GM18507 (cell line): ENCODE data around the gene ATP9B.

Source experiments
- DNase-seq: peaks from one replicate; pipeline ENCODE4 v3.0.0; 2011; ENCODE audit warnings: low read depth; ENCODE audit not compliant: insufficient read length; ENCODE audit errors: extremely low spot score
- FAIRE-seq: peaks from 2 replicates; lab custom pipeline; 2011; peaks lifted over from hg19 to GRCh38; lab: Jason Lieb, UNC

ATP9B gene

GRCh38 chr18:79337184-79337583, 268.0 kb downstream of the ATP9B start:
- no peak for FAIRE-seq
- DNase-seq = no peak

GRCh38 chr18:79337620-79338019, 268.4 kb downstream of the ATP9B start:
- DNase-seq (no peak), FAIRE-seq (no peak)

GRCh38 chr18:79339094-79339908, 270.1 kb downstream of the ATP9B start:
- DNase-seq (no peak), FAIRE-seq (no peak)

GRCh38 chr18:79343567-79344207, 274.5 kb downstream of the ATP9B start:
- FAIRE-seq = no peak
- DNase-seq = no peak

- no peak for FAIRE-seq
- DNase-seq = no peak
These were observed 275.0 kb downstream of the ATP9B start for GRCh38 chr18:79344208-79344581.

GRCh38 chr18:79345366-79345765, 276.2 kb downstream of the ATP9B start:
- no peak for FAIRE-seq
- DNase-seq = no peak

GRCh38 chr18:79345981-79346380, 276.8 kb downstream of the ATP9B start:
- FAIRE-seq (no peak), DNase-seq (no peak)

- DNase-seq (no peak), FAIRE-seq (no peak)
These were observed 278.9 kb downstream of the ATP9B start for GRCh38 chr18:79348066-79348465.

GRCh38 chr18:79352432-79352831, 283.2 kb downstream of the ATP9B start:
- DNase-seq (no peak), FAIRE-seq (no peak)

- no peak for FAIRE-seq
- no peak for DNase-seq
These were observed 284.1 kb downstream of the ATP9B start for GRCh38 chr18:79353267-79353666.

- DNase-seq = no peak
- no peak for FAIRE-seq
These were observed 285.2 kb downstream of the ATP9B start for GRCh38 chr18:79354350-79354749.

GRCh38 chr18:79355433-79356335, 286.5 kb downstream of the ATP9B start:
- DNase-seq (no peak), FAIRE-seq (peak; percentile 53)

- DNase-seq (no peak), FAIRE-seq (peak; percentile 79)
These were observed 287.2 kb downstream of the ATP9B start for GRCh38 chr18:79356435-79356834.

- no peak for FAIRE-seq
- DNase-seq = no peak
These were observed 291.7 kb downstream of the ATP9B start for GRCh38 chr18:79360933-79361332.

- no peak for DNase-seq
- no peak for FAIRE-seq
These were observed 292.8 kb downstream of the ATP9B start for GRCh38 chr18:79361766-79362522.

GRCh38 chr18:79365701-79366100, 296.5 kb downstream of the ATP9B start:
- DNase-seq (no peak), FAIRE-seq (no peak)

- no peak for DNase-seq
These were observed 297.2 kb downstream of the ATP9B start for GRCh38 chr18:79366177-79367094.

GRCh38 chr18:79367480-79367879, 298.3 kb downstream of the ATP9B start:
- DNase-seq = no peak
- no peak for FAIRE-seq

More at GRCh38 chr18:79366177-79367094, 297.2 kb downstream of the ATP9B start:
- no peak for FAIRE-seq
